Osteoblast (primary cell): ENCODE data around the gene TLE2. TPM values are rescaled to one million over a fixed set of nuclear protein-coding genes. Genes with fewer than 3 reads are reported as not detected.

ENCODE experiments used
- DNase-seq: peaks from one replicate; pipeline ENCODE4 v3.0.0; 2011; ENCODE audit warnings: low spot score, mixed read lengths; ENCODE audit not compliant: insufficient read length; ENCODE audit errors: missing footprints
- H2AFZ ChIP-seq: 2 replicates; pipeline ENCODE4 v1.6.0; 2011; ENCODE audit warnings: mild to moderate bottlenecking, low read length
- H3K27ac ChIP-seq: 2 replicates; pipeline ENCODE4 v1.5.1; 2011; ENCODE audit warnings: mild to moderate bottlenecking, low read depth, low read length, moderate library complexity
- H3K27me3 ChIP-seq: 2 replicates; pipeline ENCODE4 v1.6.0; 2012; ENCODE audit warnings: mild to moderate bottlenecking, control low read depth, inconsistent platforms, low read length, moderate library complexity; ENCODE audit not compliant: insufficient read depth
- H3K36me3 ChIP-seq: 2 replicates; pipeline ENCODE4 v1.5.1; 2011; ENCODE audit warnings: mild to moderate bottlenecking, low read length, control low read depth, moderate library complexity; ENCODE audit not compliant: insufficient read depth
- H3K4me1 ChIP-seq: 2 replicates; pipeline ENCODE4 v1.5.1; 2011; ENCODE audit warnings: mild to moderate bottlenecking, low read length, control low read depth, moderate library complexity; ENCODE audit not compliant: insufficient read depth
- H3K4me2 ChIP-seq: 2 replicates; pipeline ENCODE4 v1.6.0; 2011; ENCODE audit warnings: mild to moderate bottlenecking, low read length; ENCODE audit not compliant: insufficient read depth
- H3K4me3 ChIP-seq: fragments of 200-600 bp; sonication (generic); 3 replicates; pipeline ENCODE4 v1.5.1; 2012; ENCODE audit warnings: mild to moderate bottlenecking, low read length, inconsistent platforms; ENCODE audit not compliant: insufficient read depth
- H3K79me2 ChIP-seq: 2 replicates; pipeline ENCODE4 v1.6.0; 2012; ENCODE audit warnings: mild to moderate bottlenecking, low read length, control low read depth, inconsistent platforms; ENCODE audit not compliant: insufficient read depth
- H3K9me3 ChIP-seq: 2 replicates; pipeline ENCODE4 v1.5.1; 2011; ENCODE audit warnings: low read depth, low read length, control low read depth
- H4K20me1 ChIP-seq: 2 replicates; pipeline ENCODE4 v1.6.0; 2012; ENCODE audit warnings: mild to moderate bottlenecking, low read length, control low read depth; ENCODE audit not compliant: insufficient read depth
- CTCF ChIP-seq: IDR thresholded peaks from 2 replicates; pipeline ENCODE4 v1.5.1; 2011; ENCODE audit warnings: mild to moderate bottlenecking, low read depth, low read length, moderate library complexity; ENCODE audit errors: extremely low read depth
- total RNA-seq: library from RNA; depleted of rRNA; stranded (reverse); fragments of >200 nt; gene quantifications from 2 replicates; pipeline ENCODE4 v1.2.3, GENCODE V29; 2012

Gene TLE2
- total RNA-seq, 1 donor, result 5.1 TPM

GRCh38 chr19:3036119-3036976 lies 7.3 kb upstream of the TLE2 start:
- Histone ChIP-seq H3K4me2 (peak overlapping the region; percentile 97), H3K79me2 (no peaks in the 10 kb centered on the region), H3K27me3 (peaks cover 15% of the 10 kb centered on the region), H3K4me3 (peak overlapping the region; percentile 76), H4K20me1 (no peaks in the 10 kb centered on the region), H2AFZ (peak overlapping the region; percentile 96), H3K9me3 (no peaks in the 10 kb centered on the region), H3K4me1 (peaks cover 18% of the 10 kb centered on the region), H3K36me3 (no peaks in the 10 kb centered on the region), H3K27ac (peak overlapping the region; percentile 70)
- peak; percentile 98 for DNase-seq
- TF ChIP-seq CTCF, result no peak

GRCh38 chr19:3035542-3036118 lies 6.5 kb upstream of the TLE2 start:
- Histone ChIP-seq H4K20me1 (no peaks in the 10 kb centered on the region), H3K27ac (peak overlapping the region; percentile 70), H3K79me2 (no peaks in the 10 kb centered on the region), H3K9me3 (no peaks in the 10 kb centered on the region), H3K4me1 (peaks cover 18% of the 10 kb centered on the region), H3K27me3 (peaks cover 21% of the 10 kb centered on the region), H3K4me2 (peak overlapping the region; percentile 97), H3K36me3 (no peaks in the 10 kb centered on the region), H3K4me3 (peak overlapping the region; percentile 76), H2AFZ (peak overlapping the region; percentile 96)
- TF ChIP-seq CTCF, result no peak
- DNase-seq, result peak; percentile 100

- no peak for TF ChIP-seq CTCF
- peak overlapping the region; percentile 97 for H3K4me2 ChIP-seq
- no peaks in the 10 kb centered on the region for H3K36me3 ChIP-seq
- peak; percentile 92 for DNase-seq
- H4K20me1 ChIP-seq, result no peaks in the 10 kb centered on the region
- H3K4me1 ChIP-seq, result peaks cover 16% of the 10 kb centered on the region
- peaks cover 28% of the 10 kb centered on the region for H3K27me3 ChIP-seq
- H3K9me3 ChIP-seq, result no peaks in the 10 kb centered on the region
- H3K27ac ChIP-seq, result peak overlapping the region; percentile 70
- no peaks in the 10 kb centered on the region for H3K79me2 ChIP-seq
- peak overlapping the region; percentile 76 for H3K4me3 ChIP-seq
- H2AFZ ChIP-seq, result peak overlapping the region; percentile 96
Measured at GRCh38 chr19:3034656-3035541, 5.8 kb upstream of the TLE2 start.
